Psoas muscle (tissue), 8 donors: Measurements from ENCODE around the gene TIMP4. TPM values are rescaled to one million over a fixed set of nuclear protein-coding genes. Genes with fewer than 3 reads are reported as not detected.

Experiments
- ATAC-seq, 4 donors: fragments of 200-7000 bp; cut with Tn5 transposase; one replicate each; pipeline ENCODE4 v1.9.1; 2020; ENCODE audit warnings: moderate library complexity in 3 of 4, mild to moderate bottlenecking in 2 of 4
- DNase-seq, 2 donors: peaks; one replicate each; pipeline ENCODE4 v3.0.0-alpha.2; 2020
- H3K27ac ChIP-seq: fragments of 200-600 bp; one replicate; pipeline ENCODE4 v1.8.0; 2022
- H3K27me3 ChIP-seq, 3 donors: fragments of 200-600 bp in 1 of 3; one replicate each; pipeline versions ENCODE4 v1.6.1 to v1.8.0; 2013 to 2022; ENCODE audit warnings: low read length in 2 of 3, mild to moderate bottlenecking in 2 of 3, moderate library complexity in 1 of 3; ENCODE audit not compliant: insufficient read depth in 3 of 3
- H3K36me3 ChIP-seq, 2 donors: fragments of 200-600 bp in 1 of 2; one replicate each; pipeline versions ENCODE4 v1.6.1 to v1.8.0; 2013 to 2022; ENCODE audit warnings: low read depth in 1 of 2, mild to moderate bottlenecking in 1 of 2, moderate library complexity in 1 of 2; ENCODE audit not compliant: insufficient read depth in 1 of 2
- H3K4me1 ChIP-seq: fragments of 200-600 bp; one replicate; pipeline ENCODE4 v1.8.0; 2022
- H3K4me3 ChIP-seq: fragments of 200-600 bp; one replicate; pipeline ENCODE4 v1.8.0; 2022; ENCODE audit warnings: mild to moderate bottlenecking
- H3K9me3 ChIP-seq: fragments of 200-600 bp; one replicate; pipeline ENCODE4 v1.8.0; 2022
- WGBS, 3 donors: extraction: QIAGEN DNeasy Blood & Tissue Kit; methylation state at CpG; one replicate each; pipeline versions ENCODE4 v1.1.6 to v1.1.7; 2013; 5-methylcytosine and 5-hydroxymethylcytosine counted together
- intact Hi-C, 2 donors: fragments of 100-400 bp; cut with DNase I; formaldehyde crosslinking; loops; one replicate each; pipeline versions ENCODE4 v1.11.0 to v1.14.2; 2022
- polyA plus RNA-seq, 3 donors: library from polyadenylated mRNA; stranded (reverse); fragments of 200-250 nt; gene quantifications; one replicate each; pipeline ENCODE4 v1.2.3, GENCODE V29; 2013
- total RNA-seq, 4 donors: library from RNA; stranded (reverse); fragmentation: NEBNext Ultra II Directional in 2 of 4; extraction: Animal tissue kit (Norgen Biotek cat#: 25700) in 2 of 4; gene quantifications; one replicate each; pipeline versions ENCODE4 v1.2.1 to v1.2.4, GENCODE V29; 2021 to 2023
- TF ChIP-seq, protein P1 (sequence below): fragments of 200-600 bp; IDR thresholded peaks from one replicate; pipeline ENCODE4 v1.8.0; 2022; ENCODE audit warnings: antibody characterized with exemption
- donor health status: healthy with polysubstance abuse.
- donor health status: DM: no; HTN: no; CAD: no; lungs with moderate emphysema.
- donor health status: Bipolar disorder and iron deficiency.
- donor health status: healthy.
- donor health status: DM: yes; HTN: yes; CAD: no.
- donor health status: DM: no; HTN: no; CAD: no.
- donor health status: DM: no; HTN: no; CAD: no.
- donor health status: DM: yes; HTN: yes; CAD: no.

TIMP4 gene
- total and polyA plus RNA-seq, 7 donors, result 1.3 to 24.1 (median 17.7) TPM

DNA sequence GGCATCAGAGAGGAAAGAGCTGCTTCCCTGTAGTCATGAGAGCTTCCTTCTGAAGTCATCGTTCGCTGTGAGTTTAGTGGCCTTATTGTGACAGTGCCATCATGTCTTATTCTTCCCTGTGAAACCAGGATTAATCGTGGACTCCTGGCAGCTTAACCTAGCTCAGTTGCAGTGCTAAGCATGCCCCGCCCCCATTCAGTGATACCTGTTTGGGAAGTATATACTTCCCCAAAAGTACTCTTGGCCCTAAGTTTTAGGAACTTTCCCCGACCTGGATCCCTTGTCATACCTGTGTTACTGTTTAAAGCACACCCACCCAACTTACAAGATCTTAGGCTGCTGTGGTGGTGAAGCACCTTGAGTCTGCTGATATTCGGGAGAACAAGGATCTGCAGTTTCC lies 32.1 kb upstream of the TIMP4 start:
- Histone ChIP-seq H3K27ac (no peak overlapping the region), H3K36me3 (no peaks in the 10 kb centered on the region), H3K4me1 (peaks cover 8% of the 10 kb centered on the region), H3K27me3 (peaks cover 0 to 2% (median 0%) of the 10 kb centered on the region in 3 donors), H3K9me3 (no peaks in the 10 kb centered on the region), H3K4me3 (no peak overlapping the region)
- TF ChIP-seq, protein P1, sequence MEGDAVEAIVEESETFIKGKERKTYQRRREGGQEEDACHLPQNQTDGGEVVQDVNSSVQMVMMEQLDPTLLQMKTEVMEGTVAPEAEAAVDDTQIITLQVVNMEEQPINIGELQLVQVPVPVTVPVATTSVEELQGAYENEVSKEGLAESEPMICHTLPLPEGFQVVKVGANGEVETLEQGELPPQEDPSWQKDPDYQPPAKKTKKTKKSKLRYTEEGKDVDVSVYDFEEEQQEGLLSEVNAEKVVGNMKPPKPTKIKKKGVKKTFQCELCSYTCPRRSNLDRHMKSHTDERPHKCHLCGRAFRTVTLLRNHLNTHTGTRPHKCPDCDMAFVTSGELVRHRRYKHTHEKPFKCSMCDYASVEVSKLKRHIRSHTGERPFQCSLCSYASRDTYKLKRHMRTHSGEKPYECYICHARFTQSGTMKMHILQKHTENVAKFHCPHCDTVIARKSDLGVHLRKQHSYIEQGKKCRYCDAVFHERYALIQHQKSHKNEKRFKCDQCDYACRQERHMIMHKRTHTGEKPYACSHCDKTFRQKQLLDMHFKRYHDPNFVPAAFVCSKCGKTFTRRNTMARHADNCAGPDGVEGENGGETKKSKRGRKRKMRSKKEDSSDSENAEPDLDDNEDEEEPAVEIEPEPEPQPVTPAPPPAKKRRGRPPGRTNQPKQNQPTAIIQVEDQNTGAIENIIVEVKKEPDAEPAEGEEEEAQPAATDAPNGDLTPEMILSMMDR, result no peak
- DNase-seq (no peak), ATAC-seq (no peak)
- 88 to 95% (median 90%) methylated on average over 6 of the region's 6 CpGs for WGBS, 3 donors
- intact Hi-C loops, result no loop called here

GRCh38 chr3:12190221-12190807 lies 31.6 kb upstream of the TIMP4 start:
- H3K4me1 ChIP-seq, result peaks cover 8% of the 10 kb centered on the region
- no peak for DNase-seq
- no peak overlapping the region for H3K27ac ChIP-seq
- WGBS, 3 donors, result 81 to 86% (median 83%) methylated on average over 9 of the region's 9 CpGs
- intact Hi-C loops, result no loop called here
- H3K4me3 ChIP-seq, result no peak overlapping the region
- no peaks in the 10 kb centered on the region for H3K36me3 ChIP-seq
- TF ChIP-seq, protein P1, result no peak
- H3K27me3 ChIP-seq, result peaks cover 0 to 2% (median 0%) of the 10 kb centered on the region in 3 donors
- no peak for ATAC-seq
- H3K9me3 ChIP-seq, result no peaks in the 10 kb centered on the region

DNA sequence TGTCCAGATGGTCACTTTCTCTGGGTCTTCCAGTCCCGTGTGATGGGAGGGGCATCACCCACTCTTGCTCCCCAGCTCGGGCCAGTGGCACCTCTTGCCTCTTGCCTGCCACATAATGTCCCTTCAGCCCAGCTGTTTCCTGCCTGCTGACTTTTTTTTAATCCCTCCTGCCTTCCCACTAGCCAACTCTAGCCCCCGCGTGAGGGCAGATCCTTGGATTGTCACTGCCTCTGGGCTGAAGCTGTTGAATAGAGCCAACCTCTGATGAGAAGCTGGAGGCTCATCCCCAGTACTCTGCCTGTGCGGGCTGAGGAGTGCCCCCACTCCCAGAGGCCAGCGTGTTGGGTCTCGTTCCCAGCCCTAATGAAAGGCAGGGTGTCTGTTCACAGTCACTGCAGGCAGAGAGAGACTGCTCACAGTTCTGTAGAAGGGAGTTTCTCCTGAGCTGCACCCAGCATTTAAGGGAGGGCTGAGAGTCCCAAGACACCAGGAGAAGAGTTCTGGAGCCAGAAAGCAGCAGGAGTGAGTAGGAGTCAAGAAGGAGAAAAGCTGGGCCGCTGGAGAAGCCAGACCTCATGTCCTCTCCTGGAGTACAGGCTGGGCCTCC lies 30.1 kb upstream of the TIMP4 start:
- no peaks in the 10 kb centered on the region for H3K9me3 ChIP-seq
- peaks cover 0 to 2% (median 0%) of the 10 kb centered on the region in 3 donors for H3K27me3 ChIP-seq
- intact Hi-C loops, result no loop called here
- H3K4me3 ChIP-seq, result no peak overlapping the region
- no peaks in the 10 kb centered on the region for H3K36me3 ChIP-seq
- H3K27ac ChIP-seq, result no peak overlapping the region
- ATAC-seq, result no peak
- WGBS, 3 donors, result 56 to 62% (median 57%) methylated on average over 8 of the region's 8 CpGs
- H3K4me1 ChIP-seq, result no peaks in the 10 kb centered on the region
- TF ChIP-seq, protein P1, result no peak
- no peak for DNase-seq

DNA sequence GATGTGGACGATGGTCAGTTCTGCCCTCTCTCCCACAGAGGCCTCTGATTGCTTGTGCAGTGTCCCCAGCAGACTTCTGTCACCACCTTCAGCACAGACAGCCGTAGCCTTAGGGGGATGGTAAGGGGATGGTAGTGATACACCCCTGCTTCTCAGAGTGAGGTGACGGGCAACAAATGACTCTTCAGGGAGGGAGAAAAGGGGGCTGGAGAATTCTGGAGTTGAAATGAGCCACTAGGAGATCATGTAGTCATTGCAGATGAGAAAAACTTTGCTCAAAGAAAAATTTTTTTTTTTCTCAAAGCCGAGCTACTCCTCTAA lies 29.6 kb upstream of the TIMP4 start:
- ATAC-seq, result no peak

More for the DNA sequence above, 29.6 kb upstream of the TIMP4 start:
- TF ChIP-seq, protein P1, result no peak
- H3K27me3 ChIP-seq, result peaks cover 0 to 2% (median 0%) of the 10 kb centered on the region in 3 donors
- no peaks in the 10 kb centered on the region for H3K9me3 ChIP-seq
- no peak for DNase-seq
- H3K36me3 ChIP-seq, result no peaks in the 10 kb centered on the region
- no peaks in the 10 kb centered on the region for H3K4me1 ChIP-seq
- intact Hi-C loops, result no loop called here
- H3K27ac ChIP-seq, result no peak overlapping the region
- WGBS, 3 donors, result 61 to 80% (median 73%) methylated on average over 4 of the region's 4 CpGs
- H3K4me3 ChIP-seq, result no peak overlapping the region
